ENCODE data around the gene ANAPC4. TPM values are rescaled to one million over a fixed set of nuclear protein-coding genes. Genes with fewer than 3 reads are reported as not detected.

The ANAPC4 gene
- polyA plus RNA-seq, 1 donor (not counting 4 experiments of a cell fraction or from before 2014, with no cell fraction given): 26.9 TPM

GRCh38 chr4:25367004-25367621, 9.9 kb upstream of the ANAPC4 start:
- Histone ChIP-seq H3K4me3 (ENCODE audit: control insufficient read depth in 2 of 3, extremely low read depth in 1 of 3, insufficient read depth in 2 of 3, low read depth in 1 of 3, low read length in 3 of 3) (no peak overlapping the region), H3K79me2 (ENCODE audit: control insufficient read depth, insufficient read depth, low read length) (no peaks in the 10 kb centered on the region), H4K20me1 (ENCODE audit: control insufficient read depth, extremely low read depth, insufficient read depth, low read length) (no peaks in the 10 kb centered on the region), H3K9me3 (ENCODE audit: control insufficient read depth, low read depth, low read length) (no peaks in the 10 kb centered on the region), H3K4me1 (ENCODE audit: control insufficient read depth, extremely low read depth, insufficient read depth, low read length) (no peaks in the 10 kb centered on the region), H2AFZ (ENCODE audit: control insufficient read depth, low read length) (no peak overlapping the region), H3K36me3 (ENCODE audit: control insufficient read depth in 2 of 2, extremely low read depth in 1 of 2, insufficient read depth in 2 of 2, low read length in 2 of 2) (peaks cover 4 to 7% of the 10 kb centered on the region in 2 experiments), H3K27ac (ENCODE audit: control insufficient read depth, insufficient read depth, low read length) (no peak overlapping the region), H3K9me1 (ENCODE audit: control insufficient read depth, extremely low read depth, insufficient read depth, low read length) (no peaks in the 10 kb centered on the region), H3K9ac (ENCODE audit: control insufficient read depth, extremely low read depth, insufficient read depth, low read length) (no peak overlapping the region), H3K27me3 (ENCODE audit: control insufficient read depth, extremely low read depth, insufficient read depth, low read length) (no peaks in the 10 kb centered on the region), H3K4me2 (ENCODE audit: control insufficient read depth, extremely low read depth, insufficient read depth, low read depth, low read length) (no peak overlapping the region)
- DNase-seq (ENCODE audit: low read depth, low spot score) (no peak), FAIRE-seq (no peak)
- TF ChIP-seq CTCF (optimal IDR thresholded peaks at IDR 0.05 in 1 of 3, IDR thresholded peaks at IDR 0.05 in 1 of 3, conservative IDR thresholded peaks at IDR 0.05 in 1 of 3; ENCODE audit: extremely low read depth in 1 of 3, insufficient read depth in 2 of 3, low read length in 3 of 3): peak in 2 of 3 experiments; percentile 31 to 40
- no peak for TF ChIP-seq EZH2 (IDR thresholded peaks at IDR 0.05; ENCODE audit: low read length)
- dilution Hi-C loops (cut with MboI; ENCODE audit: extremely low pct_ligation_motif_present, low sequenced_read_pairs): no loop called here

GRCh38 chr4:25367877-25368276, 9.2 kb upstream of the ANAPC4 start:
- no peak overlapping the region for H3K4me3 ChIP-seq (ENCODE audit: control insufficient read depth in 2 of 3, extremely low read depth in 1 of 3, insufficient read depth in 2 of 3, low read depth in 1 of 3, low read length in 3 of 3)
- H3K4me1 ChIP-seq (ENCODE audit: control insufficient read depth, extremely low read depth, insufficient read depth, low read length): no peaks in the 10 kb centered on the region
- peaks cover 4 to 7% of the 10 kb centered on the region in 2 experiments for H3K36me3 ChIP-seq (ENCODE audit: control insufficient read depth in 2 of 2, extremely low read depth in 1 of 2, insufficient read depth in 2 of 2, low read length in 2 of 2)
- H4K20me1 ChIP-seq (ENCODE audit: control insufficient read depth, extremely low read depth, insufficient read depth, low read length): no peaks in the 10 kb centered on the region
- H3K9ac ChIP-seq (ENCODE audit: control insufficient read depth, extremely low read depth, insufficient read depth, low read length): no peak overlapping the region
- no peak overlapping the region for H2AFZ ChIP-seq (ENCODE audit: control insufficient read depth, low read length)
- FAIRE-seq (no peak), DNase-seq (ENCODE audit: low read depth, low spot score) (no peak)
- H3K4me2 ChIP-seq (ENCODE audit: control insufficient read depth, extremely low read depth, insufficient read depth, low read depth, low read length): no peak overlapping the region
- no peaks in the 10 kb centered on the region for H3K9me1 ChIP-seq (ENCODE audit: control insufficient read depth, extremely low read depth, insufficient read depth, low read length)
- no peaks in the 10 kb centered on the region for H3K79me2 ChIP-seq (ENCODE audit: control insufficient read depth, insufficient read depth, low read length)
- no peaks in the 10 kb centered on the region for H3K27me3 ChIP-seq (ENCODE audit: control insufficient read depth, extremely low read depth, insufficient read depth, low read length)
- dilution Hi-C loops (cut with MboI; ENCODE audit: extremely low pct_ligation_motif_present, low sequenced_read_pairs): no loop called here
- TF ChIP-seq CTCF (optimal IDR thresholded peaks at IDR 0.05 in 1 of 3, IDR thresholded peaks at IDR 0.05 in 1 of 3, conservative IDR thresholded peaks at IDR 0.05 in 1 of 3; ENCODE audit: extremely low read depth in 1 of 3, insufficient read depth in 2 of 3, low read length in 3 of 3) (no peak), EZH2 (IDR thresholded peaks at IDR 0.05; ENCODE audit: low read length) (no peak)
- H3K9me3 ChIP-seq (ENCODE audit: control insufficient read depth, low read depth, low read length): no peaks in the 10 kb centered on the region
- H3K27ac ChIP-seq (ENCODE audit: control insufficient read depth, insufficient read depth, low read length): no peak overlapping the region

Measured in keratinocyte (primary cell).